Stimulated activated CD4-positive, alpha-beta T cell treated with anti-CD3 and anti-CD28 coated beads, Interleukin-4, amount 100 ng/mL, for 1 hour (primary cell): ENCODE results near the gene SEMA6D.

ENCODE experiments used
- DNase-seq: peaks from one replicate; pipeline ENCODE4 v3.0.0-alpha.2; 2020

The SEMA6D gene, protein sequence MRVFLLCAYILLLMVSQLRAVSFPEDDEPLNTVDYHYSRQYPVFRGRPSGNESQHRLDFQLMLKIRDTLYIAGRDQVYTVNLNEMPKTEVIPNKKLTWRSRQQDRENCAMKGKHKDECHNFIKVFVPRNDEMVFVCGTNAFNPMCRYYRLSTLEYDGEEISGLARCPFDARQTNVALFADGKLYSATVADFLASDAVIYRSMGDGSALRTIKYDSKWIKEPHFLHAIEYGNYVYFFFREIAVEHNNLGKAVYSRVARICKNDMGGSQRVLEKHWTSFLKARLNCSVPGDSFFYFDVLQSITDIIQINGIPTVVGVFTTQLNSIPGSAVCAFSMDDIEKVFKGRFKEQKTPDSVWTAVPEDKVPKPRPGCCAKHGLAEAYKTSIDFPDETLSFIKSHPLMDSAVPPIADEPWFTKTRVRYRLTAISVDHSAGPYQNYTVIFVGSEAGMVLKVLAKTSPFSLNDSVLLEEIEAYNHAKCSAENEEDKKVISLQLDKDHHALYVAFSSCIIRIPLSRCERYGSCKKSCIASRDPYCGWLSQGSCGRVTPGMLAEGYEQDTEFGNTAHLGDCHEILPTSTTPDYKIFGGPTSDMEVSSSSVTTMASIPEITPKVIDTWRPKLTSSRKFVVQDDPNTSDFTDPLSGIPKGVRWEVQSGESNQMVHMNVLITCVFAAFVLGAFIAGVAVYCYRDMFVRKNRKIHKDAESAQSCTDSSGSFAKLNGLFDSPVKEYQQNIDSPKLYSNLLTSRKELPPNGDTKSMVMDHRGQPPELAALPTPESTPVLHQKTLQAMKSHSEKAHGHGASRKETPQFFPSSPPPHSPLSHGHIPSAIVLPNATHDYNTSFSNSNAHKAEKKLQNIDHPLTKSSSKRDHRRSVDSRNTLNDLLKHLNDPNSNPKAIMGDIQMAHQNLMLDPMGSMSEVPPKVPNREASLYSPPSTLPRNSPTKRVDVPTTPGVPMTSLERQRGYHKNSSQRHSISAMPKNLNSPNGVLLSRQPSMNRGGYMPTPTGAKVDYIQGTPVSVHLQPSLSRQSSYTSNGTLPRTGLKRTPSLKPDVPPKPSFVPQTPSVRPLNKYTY

DNA sequence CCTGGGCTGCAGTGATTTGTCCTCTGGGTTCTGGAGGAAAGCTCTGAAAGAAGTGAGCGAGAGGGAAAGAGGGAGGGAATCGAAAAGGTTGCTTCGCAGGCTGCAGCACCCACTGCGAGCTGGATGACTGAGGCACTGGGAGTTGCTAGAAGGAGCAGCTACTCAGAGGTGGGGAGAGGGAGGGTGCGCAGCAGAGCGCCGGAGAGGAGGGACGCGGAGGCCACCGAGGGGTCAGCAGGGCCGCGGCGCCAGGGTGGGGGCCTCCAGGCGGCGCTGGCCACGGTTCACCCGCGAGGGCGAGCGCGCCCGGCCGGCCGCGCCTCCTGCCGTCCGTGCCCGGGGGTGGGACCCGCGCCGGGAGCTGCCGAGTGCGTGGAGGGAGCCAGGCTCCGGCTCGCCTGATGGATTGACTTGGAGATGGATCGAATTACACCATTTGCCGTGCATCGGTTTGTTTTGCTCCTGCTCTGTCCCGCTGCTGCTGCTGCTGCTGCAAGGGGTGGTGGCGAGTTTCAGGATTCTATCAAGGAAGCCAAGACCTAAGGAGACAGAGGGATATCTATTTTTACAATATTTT, at the start of gene SEMA6D:
Gene SEMA6D, plus strand, starts transcription at position 470 of the 577 bp plus-strand sequence. CDS start 42,294 bp downstream, outside the sequence.
- no peak for DNase-seq

DNA sequence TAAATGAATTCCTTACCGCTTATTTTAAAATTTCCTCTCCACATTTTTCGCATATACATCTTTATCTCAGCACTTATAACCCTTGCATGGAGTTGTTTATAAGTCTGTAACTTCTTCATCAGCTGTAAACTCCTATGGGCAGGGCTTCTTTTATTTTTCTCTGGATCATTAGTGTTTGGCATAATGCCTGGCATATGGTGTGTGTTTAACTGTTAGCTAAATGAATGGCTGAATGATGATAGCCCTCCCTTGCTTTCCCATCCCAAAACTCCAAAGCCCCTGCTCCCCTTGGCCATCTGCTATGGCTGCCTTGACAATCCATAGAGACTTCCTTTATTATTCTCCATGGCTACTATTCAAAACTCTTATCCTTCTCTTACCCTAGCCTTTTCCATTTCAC, 48.1 kb upstream of the SEMA6D start:
- no peak for DNase-seq

DNA sequence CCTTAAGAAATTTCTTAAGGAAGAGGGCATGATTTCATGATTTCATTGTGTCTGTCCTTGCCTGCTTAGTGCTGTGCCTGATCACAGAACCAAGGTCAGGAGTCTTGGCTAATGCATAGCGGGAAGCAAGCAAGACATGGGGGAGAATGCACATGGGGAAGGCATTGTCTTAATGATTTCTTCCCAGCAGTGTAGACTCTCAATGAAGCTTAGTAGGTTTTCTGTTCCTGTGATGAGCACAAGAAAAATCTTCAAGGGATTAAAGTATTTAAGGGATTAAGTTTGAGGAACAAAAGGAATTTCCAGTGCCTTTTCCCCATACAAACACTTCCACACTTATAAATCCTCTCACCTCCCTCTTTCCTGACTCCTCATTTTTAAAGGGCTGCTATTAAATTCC, 46.9 kb upstream of the SEMA6D start:
- no peak for DNase-seq

DNA sequence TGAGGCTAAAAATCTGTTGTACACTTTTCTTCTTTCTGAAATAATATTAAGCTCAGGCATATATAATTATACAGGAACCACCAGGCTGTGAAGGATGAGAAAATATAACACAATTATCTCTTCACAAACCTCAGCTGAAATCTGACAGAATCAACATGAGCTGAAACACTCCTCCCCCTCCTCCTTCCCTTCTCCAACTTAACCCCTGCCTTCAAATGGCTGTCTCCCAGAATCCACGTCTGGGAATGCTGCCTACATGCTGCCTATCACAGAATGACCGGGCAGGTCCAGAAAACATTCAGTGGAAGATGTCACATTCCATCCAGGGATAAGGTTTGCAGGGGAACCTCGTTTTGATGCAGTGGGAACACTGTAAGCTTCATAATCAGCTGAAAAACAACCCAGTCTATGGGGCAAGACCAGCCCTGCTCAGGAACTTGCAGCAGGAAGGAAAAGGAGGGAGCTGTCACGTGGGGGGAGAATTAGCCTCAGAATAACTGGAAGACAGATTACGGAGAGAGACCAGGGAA, 44.0 kb upstream of the SEMA6D start:
- DNase-seq: no peak

DNA sequence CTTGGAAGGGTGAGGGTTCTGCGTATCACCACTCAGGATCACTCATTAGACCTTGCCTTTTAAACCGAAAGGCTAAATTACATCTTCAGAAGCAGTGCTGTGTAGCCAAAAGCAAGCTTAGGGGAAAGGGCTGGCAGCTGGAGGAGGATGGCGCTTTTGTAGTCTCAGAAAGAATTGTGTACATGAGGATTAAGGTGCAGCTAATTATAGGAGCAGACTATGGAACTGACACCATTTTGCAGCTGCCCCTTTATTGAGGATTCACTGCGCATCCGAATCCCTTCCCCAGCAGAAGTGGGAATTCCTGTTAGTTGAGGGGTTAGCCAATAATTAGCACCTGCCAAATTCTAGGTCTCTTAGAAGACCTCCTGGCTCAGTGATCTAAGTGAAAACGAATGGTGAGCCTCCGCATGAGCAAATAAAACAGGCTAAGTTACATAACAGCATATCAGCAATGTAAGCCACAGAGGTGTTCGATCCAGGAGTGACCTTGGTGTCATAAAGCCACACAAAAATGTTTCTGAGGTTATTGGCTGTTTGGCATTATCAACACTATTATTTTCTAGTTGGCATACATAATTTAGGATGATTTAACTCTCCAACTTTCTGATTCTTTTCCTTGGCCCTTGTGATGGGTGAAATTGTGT, 42.6 kb upstream of the SEMA6D start:
- DNase-seq: no peak

DNA sequence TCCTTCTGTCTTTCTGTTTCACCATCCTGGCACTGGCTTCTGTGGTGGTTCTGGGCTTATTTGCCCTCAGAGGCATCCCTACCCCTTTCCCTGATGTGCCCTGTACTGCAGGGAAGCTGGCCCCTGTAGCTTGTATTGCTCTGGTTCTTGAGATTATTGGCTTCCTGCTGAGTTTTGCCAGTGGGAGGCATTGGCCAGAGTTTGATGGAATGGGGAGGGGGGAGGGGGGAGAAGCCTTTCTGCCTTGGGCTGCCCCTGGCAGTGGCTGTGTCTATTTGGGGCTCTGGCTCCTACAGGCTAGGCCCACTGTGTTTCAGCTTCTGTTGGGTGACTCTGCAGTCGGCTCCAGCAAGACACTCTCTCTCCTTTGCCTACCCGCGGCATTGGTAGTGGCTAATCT, 41.6 kb upstream of the SEMA6D start:
- no peak for DNase-seq

DNA sequence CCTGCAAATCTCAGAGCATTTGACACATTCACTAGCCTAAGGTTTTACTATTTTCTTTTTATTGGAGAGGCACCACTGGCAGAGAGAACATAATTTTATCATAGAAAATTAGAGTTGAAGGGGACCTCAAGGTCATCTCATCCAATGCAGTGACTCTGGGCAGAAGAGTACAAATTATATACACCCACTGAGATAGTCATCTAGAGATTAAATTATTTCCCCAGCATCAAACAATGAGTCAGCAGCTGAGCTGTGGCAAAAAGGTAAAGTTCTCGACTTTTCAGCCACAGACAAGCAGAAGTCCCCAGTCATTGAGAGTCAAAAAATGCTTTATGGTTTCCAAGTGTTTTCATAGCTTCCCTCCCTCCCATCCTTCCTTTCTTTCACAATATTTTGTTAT, 39.3 kb upstream of the SEMA6D start:
- DNase-seq: no peak

DNA sequence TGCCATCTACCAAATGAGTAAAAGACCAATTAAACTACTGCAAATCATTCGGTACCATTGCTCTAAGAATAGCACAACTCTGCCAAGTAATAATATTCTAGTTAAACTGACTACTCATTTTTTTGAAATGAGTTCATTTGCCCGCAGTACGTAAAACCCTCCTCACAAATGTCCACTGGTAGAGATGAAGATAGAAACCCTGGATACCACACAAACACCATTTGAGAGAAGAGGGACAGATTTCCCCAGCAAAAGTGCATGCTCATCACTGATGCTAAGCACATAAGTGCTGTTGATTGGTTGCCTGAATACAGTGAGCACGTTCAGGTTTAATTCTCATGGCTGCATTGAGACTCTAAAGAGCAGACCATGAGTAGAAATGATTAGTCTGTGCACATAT, 34.6 kb upstream of the SEMA6D start:
- no peak for DNase-seq

DNA sequence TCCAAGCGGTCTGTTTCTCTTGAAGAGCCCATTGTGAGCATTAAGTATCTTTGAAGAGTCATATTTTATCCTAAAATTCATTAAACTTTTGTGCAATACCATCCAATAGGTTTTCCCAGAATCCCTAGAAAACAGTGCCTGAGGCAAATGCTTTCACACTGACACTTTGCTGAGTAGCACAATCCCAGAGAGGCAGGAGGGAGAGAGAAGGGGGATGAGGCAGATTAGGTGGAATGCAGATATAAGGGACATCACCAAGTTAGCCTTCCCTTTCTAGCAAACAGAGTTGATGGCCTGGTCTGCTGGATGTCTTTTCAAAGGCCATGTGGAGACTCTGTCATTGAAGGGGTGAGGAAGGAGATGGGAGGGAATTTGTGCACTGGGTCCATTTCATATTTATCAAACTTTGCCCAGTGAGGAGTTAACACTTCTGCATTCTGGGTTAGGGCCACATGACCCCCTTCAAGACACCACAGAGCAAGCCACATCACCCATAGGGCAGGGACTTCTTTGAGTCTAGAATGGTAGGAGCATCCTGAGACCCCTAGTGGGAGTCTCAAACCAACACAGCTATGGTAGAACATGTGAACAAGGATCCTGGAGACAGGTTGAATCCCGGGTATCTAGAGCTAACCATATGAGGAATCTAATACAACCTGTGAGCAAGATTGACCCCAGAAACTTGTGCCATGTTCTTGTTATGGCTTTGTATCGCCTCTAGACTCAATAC, 32.0 kb upstream of the SEMA6D start:
- DNase-seq: no peak

DNA sequence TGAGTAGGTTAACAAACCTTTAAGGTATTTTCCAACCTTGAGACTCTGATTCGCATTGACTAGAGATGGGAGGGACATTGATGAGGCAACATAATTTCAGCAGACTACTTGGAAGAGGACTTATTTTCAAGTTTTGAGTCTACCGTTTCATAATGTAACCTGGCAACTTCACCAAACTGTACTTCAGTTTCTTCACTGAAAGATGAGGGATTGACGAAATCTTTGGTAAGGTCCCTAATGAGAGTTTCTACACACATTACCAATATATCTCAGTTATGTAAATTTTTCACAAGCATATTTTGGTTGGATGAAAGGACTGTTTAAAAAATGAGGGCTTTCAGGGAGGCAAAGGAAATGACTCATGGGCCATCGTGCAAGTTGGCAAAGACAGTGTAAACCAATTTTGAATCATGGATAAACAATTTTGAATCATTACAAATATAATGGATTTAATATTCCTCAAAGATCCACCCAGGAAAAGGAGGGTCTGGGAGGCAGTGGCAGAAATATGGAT, 28.7 kb upstream of the SEMA6D start:
- no peak for DNase-seq

DNA sequence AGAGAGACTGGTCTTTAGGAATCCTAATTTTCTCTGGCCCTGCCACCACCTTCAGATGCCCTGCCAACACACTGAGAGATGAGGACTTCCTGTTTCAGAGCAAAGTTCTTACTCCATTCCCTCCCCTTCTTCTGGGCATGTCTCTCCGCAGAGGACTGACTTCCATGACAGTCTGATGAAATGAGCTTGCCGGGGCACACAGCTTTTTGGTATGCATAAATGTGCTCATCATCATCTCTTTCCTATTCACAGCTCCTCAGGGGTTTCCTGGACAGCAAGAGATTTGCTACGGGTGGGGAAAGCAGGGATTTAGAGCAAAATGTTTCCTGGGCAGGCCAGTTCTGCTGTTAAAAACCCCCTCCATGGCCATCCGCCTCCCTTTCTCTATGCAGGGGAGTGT, 27.6 kb upstream of the SEMA6D start:
- no peak for DNase-seq

DNA sequence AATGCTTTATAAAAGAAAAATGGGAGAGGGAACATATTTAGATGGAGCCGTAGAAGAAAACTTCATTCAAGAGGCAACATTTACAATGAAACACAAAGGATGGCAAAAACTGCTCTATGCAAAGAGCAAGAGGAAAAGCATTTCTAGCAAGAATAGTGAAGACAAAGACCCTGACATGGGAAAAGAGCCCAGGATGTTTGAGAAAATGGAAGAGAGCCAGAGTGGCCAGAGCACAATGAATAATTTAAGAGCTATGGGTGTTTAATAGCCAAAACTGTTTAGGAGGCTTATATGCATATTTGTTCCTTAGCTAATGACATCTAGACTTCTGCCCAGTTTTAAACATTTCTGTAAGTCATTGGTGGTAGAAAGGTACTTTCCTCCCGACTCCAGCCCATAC, 25.4 kb upstream of the SEMA6D start:
- no peak for DNase-seq

DNA sequence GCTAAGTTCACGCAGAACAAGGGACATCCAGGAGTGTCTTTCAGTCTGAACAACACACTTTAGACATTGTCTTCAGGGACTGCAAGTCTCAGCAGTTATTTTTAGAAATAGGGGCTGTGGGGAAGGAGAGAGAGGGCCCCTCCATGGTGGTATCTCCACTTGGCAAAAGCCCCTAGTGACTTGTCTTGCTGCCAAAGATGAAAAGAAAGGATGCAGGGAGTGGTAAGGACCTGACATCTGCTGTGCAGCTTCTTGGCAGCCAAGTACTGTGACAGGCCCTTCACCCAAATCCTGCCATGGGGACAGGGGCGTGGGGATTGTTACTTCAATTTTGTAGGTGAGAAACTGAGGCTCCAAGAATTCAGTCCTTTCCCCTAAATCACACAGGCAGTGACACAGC, 21.0 kb upstream of the SEMA6D start:
- no peak for DNase-seq

DNA sequence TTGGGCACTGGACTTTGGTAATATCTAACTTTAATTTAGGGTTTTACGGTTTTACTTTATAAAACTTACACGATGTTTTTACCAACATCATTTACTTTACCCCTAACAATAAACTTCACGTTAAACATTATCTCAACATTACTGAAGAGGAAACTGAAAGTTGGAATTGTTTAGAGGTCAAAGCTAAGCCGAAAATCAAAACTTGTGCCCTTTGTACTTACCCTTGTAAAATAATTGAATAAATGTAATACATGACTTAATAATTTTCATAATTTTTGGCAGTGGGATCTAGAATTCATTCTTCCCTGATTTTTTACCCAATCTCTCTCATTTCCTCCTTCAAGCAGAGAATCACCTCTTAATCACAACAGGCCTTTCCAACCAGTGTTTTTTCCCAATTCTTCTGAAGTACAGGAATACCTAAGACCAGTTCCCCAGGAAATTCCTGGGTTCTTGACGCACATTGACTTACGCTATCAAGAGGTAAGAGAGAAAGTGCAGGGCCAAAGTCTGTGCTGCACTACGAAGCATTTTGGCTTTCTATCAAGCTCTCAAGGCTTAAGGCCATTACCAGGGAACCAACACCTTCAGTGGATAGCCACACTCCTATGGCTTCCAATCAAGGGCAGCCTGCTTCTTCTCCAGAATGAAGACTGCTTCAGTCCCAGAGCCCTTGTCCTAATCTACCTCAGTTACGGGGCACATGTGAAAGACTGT, 11.9 kb upstream of the SEMA6D start:
- no peak for DNase-seq

DNA sequence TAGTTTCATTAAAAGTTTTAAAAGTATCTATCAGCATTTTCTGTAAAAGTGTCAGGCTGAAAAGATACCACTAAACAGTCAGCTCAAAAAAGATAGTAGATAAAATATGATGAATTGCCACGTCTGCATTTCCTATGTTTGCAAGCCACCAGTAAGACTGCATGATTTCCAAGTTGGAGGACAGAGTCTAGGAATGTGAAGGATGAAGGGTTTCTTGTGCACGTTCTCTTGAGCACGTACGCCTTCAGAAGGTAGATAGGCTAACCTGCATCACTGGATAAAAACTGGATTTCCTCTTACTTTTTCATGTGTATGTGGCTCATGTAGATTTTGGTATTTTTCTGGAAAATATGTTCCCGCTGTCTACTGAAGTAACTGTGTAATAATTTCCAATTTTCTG, 9.9 kb upstream of the SEMA6D start:
- no peak for DNase-seq

DNA sequence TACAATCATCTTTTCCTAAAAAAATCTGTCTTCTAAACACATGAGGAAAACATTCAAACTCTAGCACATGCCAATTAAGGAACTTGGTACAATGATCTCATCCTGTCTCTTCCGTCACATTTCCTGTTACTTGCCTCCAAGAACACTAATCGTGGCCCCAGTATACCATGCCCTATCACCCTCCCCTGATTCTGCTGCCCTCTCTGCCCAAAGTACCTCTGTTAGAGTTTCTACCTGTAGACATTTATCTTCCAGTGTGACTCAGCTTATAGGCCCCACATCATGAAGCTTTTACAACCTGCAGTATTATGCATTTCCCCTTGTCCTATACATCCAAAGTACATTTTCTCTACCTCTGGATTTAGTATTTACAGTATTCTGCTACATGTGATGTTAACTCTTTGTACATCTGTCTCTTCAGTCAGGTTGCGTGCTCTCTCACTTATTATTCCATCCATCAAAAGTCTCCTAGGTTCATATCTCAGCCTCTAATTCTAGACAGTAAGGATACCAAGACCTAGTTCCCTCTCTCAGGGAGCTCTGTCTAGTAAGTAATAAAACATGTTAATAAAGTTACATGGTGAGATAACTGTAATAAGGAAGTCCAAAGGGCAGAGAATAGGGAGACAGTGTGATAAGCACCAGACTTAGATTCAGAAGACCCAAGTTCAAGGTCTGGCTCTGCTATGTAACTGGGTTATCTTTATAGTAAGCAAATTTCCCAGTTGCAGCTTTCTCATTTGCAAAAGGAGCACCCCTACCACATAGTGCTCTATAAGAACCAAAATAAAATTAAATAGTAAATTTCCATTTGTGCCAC, 8.9 kb upstream of the SEMA6D start:
- no peak for DNase-seq

DNA sequence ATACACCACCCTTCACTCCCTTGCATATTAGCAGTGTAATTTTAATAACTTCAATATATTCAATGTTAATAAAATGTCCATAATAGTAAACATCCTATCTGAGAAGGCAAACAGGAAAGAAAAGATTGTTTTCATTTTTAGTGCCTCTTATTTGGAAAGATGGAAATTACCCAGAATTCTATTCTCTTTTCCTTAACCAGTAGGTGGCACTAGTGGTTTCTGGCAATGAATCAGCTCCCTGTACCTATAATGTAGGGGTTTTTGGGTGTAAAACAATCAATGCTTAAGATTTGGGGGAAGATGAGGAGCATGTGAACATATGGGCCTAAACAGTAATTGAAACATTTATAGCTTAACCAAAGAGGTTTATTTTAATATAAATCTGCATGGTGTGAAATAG, 5.7 kb upstream of the SEMA6D start:
- DNase-seq: no peak

DNA sequence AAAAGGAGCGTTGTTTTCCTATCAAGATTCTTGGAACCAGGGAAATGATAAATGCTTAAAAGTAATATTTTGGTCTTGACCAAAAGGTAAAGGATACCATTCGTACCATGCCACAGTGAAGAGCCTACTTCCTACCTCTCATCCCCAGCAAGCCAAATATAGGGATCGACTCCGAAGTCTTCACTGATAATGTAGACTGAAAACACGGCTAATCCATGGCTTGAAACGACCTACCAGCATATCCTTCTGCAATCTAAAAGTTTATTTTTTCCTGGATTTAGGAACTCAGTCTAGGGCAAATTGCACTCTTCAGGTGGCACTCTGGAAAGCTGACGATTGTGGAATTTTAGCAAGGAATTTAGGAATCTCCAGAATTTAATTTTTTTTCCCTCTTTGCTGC, 1.9 kb upstream of the SEMA6D start:
- DNase-seq: no peak

DNA sequence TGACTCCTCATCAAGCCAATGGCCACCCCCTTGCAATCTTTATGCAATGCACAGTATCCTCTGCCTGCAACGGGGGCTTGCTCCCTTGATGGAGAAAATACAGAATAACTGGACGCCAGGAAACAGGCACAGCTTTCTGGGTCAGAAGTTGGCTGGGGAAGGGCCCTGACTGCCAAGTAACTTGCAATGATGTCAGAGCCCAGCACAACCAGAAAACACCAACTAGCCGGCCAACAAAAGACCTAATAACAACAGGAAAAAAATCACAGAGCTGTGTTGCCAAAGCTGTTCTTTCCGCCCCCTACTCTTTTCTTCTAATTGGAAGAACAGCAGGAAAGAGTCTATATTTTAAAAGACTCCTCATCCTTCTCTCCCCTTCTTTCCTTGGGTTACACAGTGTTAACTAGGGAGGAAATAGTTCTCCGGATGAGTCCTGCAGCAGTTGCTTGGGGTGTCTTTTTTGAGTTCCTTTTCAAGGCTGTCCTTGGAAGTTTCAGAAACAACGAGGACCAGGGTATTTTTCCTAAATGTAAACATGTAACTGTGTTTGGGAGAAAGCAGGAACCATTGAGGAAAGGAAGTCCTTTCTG, 1.4 kb upstream of the SEMA6D start:
- DNase-seq: no peak

DNA sequence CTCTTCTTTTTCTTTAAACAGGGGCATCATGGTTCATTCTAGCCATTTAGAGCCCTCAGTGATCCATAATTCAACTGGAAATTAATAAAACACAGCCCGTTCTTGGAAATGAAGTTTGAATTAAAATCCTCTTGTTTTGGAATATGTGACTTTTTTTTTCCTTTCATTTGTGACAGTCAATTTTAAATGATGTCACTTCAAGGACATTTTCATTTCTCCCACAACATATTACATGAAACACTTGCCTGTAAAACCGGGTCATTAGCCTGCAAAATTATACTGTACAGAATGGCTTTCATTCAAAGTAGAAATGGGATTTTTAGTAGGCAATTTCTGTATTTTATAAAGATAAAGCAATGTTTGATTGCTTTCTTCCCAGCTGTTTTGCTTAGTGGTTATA, 789 bp upstream of the SEMA6D start:
- DNase-seq: no peak
